A549 treated with dexamethasone at 1 μM for 4 hours (cell line): ENCODE results near the gene CHRND. TPM values are rescaled to one million over a fixed set of nuclear protein-coding genes. Genes with fewer than 3 reads are reported as not detected.

Experiments used
- total RNA-seq: library from RNA; stranded (reverse); fragments of 200-300 nt; extraction: Qiagen RNA extraction; gene quantifications from 5 replicates; pipeline ENCODE4 v1.2.3, GENCODE V29; 2022

The CHRND gene
- 0.07 to 0.09 TPM in 2 of 5 replicates, not detected in the others for total RNA-seq

GRCh38 chr2:232525791-232526371, at the start of gene CHRND:
Gene CHRND, plus strand, starts transcription at chr2:232526160. Its CDS starts 56 bp downstream, at chr2:232526216.

GRCh38 chr2:232487385-232488096, 38.4 kb upstream of the CHRND start, which contains the start of gene ECEL1:
Gene ECEL1, minus strand, starts transcription at chr2:232487834. Its CDS starts 1,181 bp downstream, at chr2:232486653.

GRCh38 chr2:232519581-232520438, 6.2 kb upstream of the CHRND start, which contains the start of gene PRSS56:
Gene PRSS56, plus strand, starts transcription at chr2:232520388. Its CDS starts 211 bp downstream, at chr2:232520599.

GRCh38 chr2:232539298-232540231, 13.6 kb downstream of the CHRND start, which contains the start of gene CHRNG:
Gene CHRNG, plus strand, starts transcription at chr2:232539692. Its CDS starts 56 bp downstream, at chr2:232539748.

GRCh38 chr2:232550354-232551249, 24.6 kb downstream of the CHRND start, which contains the start of the genes EIF4E2 and TIGD1:
Gene EIF4E2, plus strand, starts transcription at chr2:232550689. Its CDS starts 36 bp downstream, at chr2:232550725.
Gene TIGD1, minus strand, starts transcription at chr2:232550557. Its CDS starts 675 bp downstream, at chr2:232549882.

Other genes with a start within 250 kb of the CHRND start
- gene ALPP, start 147.4 kb upstream of the CHRND start, total RNA-seq: 14.4 to 22.1 TPM (median 20.3 TPM) in 5 replicates
- gene ALPG, start 119.3 kb upstream of the CHRND start, total RNA-seq: 0.37 to 0.74 TPM (median 0.49 TPM) in 5 replicates
- 0.02 to 0.05 TPM (median 0.04 TPM) in 3 of 5 replicates, not detected in the others for gene ALPI, start 70.0 kb upstream of the CHRND start, total RNA-seq
- 0.15 to 0.28 TPM (median 0.21 TPM) in 5 replicates for gene ECEL1, start 38.3 kb upstream of the CHRND start, total RNA-seq
- gene PRSS56, start 5.8 kb upstream of the CHRND start, total RNA-seq: 0.08 to 0.16 TPM (median 0.12 TPM) in 4 of 5 replicates, not detected in the other
- not detected in 5 replicates for gene CHRNG, start 13.5 kb downstream of the CHRND start, total RNA-seq
- gene TIGD1, start 24.4 kb downstream of the CHRND start, total RNA-seq: 4.1 to 4.9 TPM (median 4.5 TPM) in 5 replicates
- gene EIF4E2, start 24.5 kb downstream of the CHRND start, total RNA-seq: 101 to 174 TPM (median 105 TPM) in 5 replicates
- 3.5 to 5.1 TPM (median 4.9 TPM) in 5 replicates for gene EFHD1, start 107.4 kb downstream of the CHRND start, total RNA-seq
- 24.5 to 34.2 TPM (median 29.1 TPM) in 5 replicates for gene GIGYF2, start 171.2 kb downstream of the CHRND start, total RNA-seq